Mesenchymal stem cell (in vitro differentiated cells and primary cell): ENCODE measurements around the gene ROCK1.

ENCODE experiments used
- DNase-seq: peaks from one replicate; pipeline ENCODE4 v3.0.0-alpha.2; 2013
- H2AFZ ChIP-seq: one replicate; pipeline ENCODE4 v1.6.1; 2013; ENCODE audit warnings: low read depth, mild to moderate bottlenecking, control low read depth, inconsistent platforms, low read length, moderate library complexity
- H2AK5ac ChIP-seq: 2 replicates; pipeline ENCODE4 v1.6.1; 2013; ENCODE audit warnings: low read length, moderate library complexity, mild to moderate bottlenecking, inconsistent platforms; ENCODE audit not compliant: severe bottlenecking
- H2BK120ac ChIP-seq: one replicate; pipeline ENCODE4 v1.6.1; 2013; ENCODE audit warnings: low read depth, mild to moderate bottlenecking, inconsistent platforms, low read length, moderate library complexity
- H2BK12ac ChIP-seq, 2 experiments: one replicate each; pipeline ENCODE4 v1.6.1; 2013; ENCODE audit warnings: inconsistent platforms in 2 of 2, low read length in 2 of 2, mild to moderate bottlenecking in 2 of 2, moderate library complexity in 2 of 2, control low read depth in 1 of 2
- H2BK15ac ChIP-seq: one replicate; pipeline ENCODE4 v1.6.1; 2013; ENCODE audit warnings: mild to moderate bottlenecking, low read depth, inconsistent platforms; ENCODE audit not compliant: poor library complexity, severe bottlenecking
- H2BK5ac ChIP-seq: 2 replicates; pipeline ENCODE4 v1.6.1; 2013; ENCODE audit warnings: low read depth, mild to moderate bottlenecking, low read length, control low read depth, inconsistent platforms; ENCODE audit not compliant: poor library complexity, severe bottlenecking
- H3K14ac ChIP-seq, 2 experiments: one replicate each; pipeline ENCODE4 v1.6.1; 2013; ENCODE audit warnings: inconsistent platforms in 2 of 2, low read length in 2 of 2, control low read depth in 1 of 2, mild to moderate bottlenecking in 1 of 2, moderate library complexity in 1 of 2
- H3K18ac ChIP-seq, 2 experiments: one replicate each; pipeline ENCODE4 v1.6.1; 2013; ENCODE audit warnings: inconsistent platforms in 2 of 2, low read length in 2 of 2, control low read depth in 1 of 2, low read depth in 1 of 2, mild to moderate bottlenecking in 1 of 2
- H3K23ac ChIP-seq, 2 experiments: one replicate each; pipeline ENCODE4 v1.6.1; 2013; ENCODE audit warnings: inconsistent platforms in 2 of 2, low read length in 2 of 2, mild to moderate bottlenecking in 2 of 2, moderate library complexity in 2 of 2, control low read depth in 1 of 2
- H3K27ac ChIP-seq: 2 replicates; pipeline ENCODE4 v1.5.1; 2013; ENCODE audit warnings: mild to moderate bottlenecking, moderate library complexity, low read length, control low read depth, inconsistent platforms; ENCODE audit not compliant: poor library complexity, severe bottlenecking
- H3K27me3 ChIP-seq, 2 experiments: 2 replicates each; pipeline versions ENCODE4 v1.6.1 to v1.7.0; 2013; ENCODE audit warnings: low read length in 2 of 2, mild to moderate bottlenecking in 2 of 2, moderate library complexity in 2 of 2, control low read depth in 1 of 2, inconsistent platforms in 1 of 2; ENCODE audit not compliant: control insufficient read depth in 1 of 2, insufficient read depth in 1 of 2
- H3K36me3 ChIP-seq, 2 experiments: 2 replicates each; pipeline versions ENCODE4 v1.6.1 to v1.7.0; 2013; ENCODE audit warnings: low read length in 2 of 2, control low read depth in 1 of 2, inconsistent platforms in 1 of 2, low read depth in 1 of 2, mild to moderate bottlenecking in 1 of 2; ENCODE audit not compliant: insufficient read depth in 2 of 2, control insufficient read depth in 1 of 2
- H3K4ac ChIP-seq, 2 experiments: one replicate each; pipeline ENCODE4 v1.6.1; 2013; ENCODE audit warnings: inconsistent platforms in 2 of 2, low read length in 2 of 2, mild to moderate bottlenecking in 2 of 2, moderate library complexity in 2 of 2, control low read depth in 1 of 2, low read depth in 1 of 2
- H3K4me1 ChIP-seq: 2 replicates; pipeline ENCODE4 v1.6.1; 2013; ENCODE audit warnings: low read depth, low read length, control low read depth; ENCODE audit not compliant: control insufficient read depth, insufficient read depth
- H3K4me2 ChIP-seq: 2 replicates; pipeline ENCODE4 v1.6.1; 2013; ENCODE audit warnings: low read length, mild to moderate bottlenecking, inconsistent platforms; ENCODE audit not compliant: poor library complexity, severe bottlenecking
- H3K4me3 ChIP-seq, 2 experiments: 2 replicates each; pipeline versions ENCODE4 v1.5.1 to v1.7.0; 2013; ENCODE audit warnings: low read length in 2 of 2, mild to moderate bottlenecking in 2 of 2, control low read depth in 1 of 2, low read depth in 1 of 2; ENCODE audit not compliant: insufficient read depth in 1 of 2
- H3K79me1 ChIP-seq: replicated peaks from 2 replicates; pipeline ENCODE4 v1.6.1; 2013; ENCODE audit warnings: mild to moderate bottlenecking, control low read depth, low read length, inconsistent platforms; ENCODE audit not compliant: poor library complexity, severe bottlenecking
- H3K9ac ChIP-seq: 2 replicates; pipeline ENCODE4 v1.7.0; 2013; ENCODE audit warnings: mild to moderate bottlenecking, low read length, moderate library complexity
- H3K9me3 ChIP-seq: 2 replicates; pipeline ENCODE4 v1.7.0; 2013; ENCODE audit warnings: mild to moderate bottlenecking, low read length; ENCODE audit not compliant: control insufficient read depth
- H4K8ac ChIP-seq: one replicate; pipeline ENCODE4 v1.6.1; 2013; ENCODE audit warnings: inconsistent platforms, mild to moderate bottlenecking, low read length, moderate library complexity
- H4K91ac ChIP-seq: one replicate; pipeline ENCODE4 v1.6.1; 2013; ENCODE audit warnings: mild to moderate bottlenecking, low read length, inconsistent platforms
- WGBS: methylation state at CpG from one replicate; pipeline ENCODE4 v1.1.7; 2013; ENCODE audit warnings: mixed read lengths; 5-methylcytosine and 5-hydroxymethylcytosine counted together

The ROCK1 gene

DNA sequence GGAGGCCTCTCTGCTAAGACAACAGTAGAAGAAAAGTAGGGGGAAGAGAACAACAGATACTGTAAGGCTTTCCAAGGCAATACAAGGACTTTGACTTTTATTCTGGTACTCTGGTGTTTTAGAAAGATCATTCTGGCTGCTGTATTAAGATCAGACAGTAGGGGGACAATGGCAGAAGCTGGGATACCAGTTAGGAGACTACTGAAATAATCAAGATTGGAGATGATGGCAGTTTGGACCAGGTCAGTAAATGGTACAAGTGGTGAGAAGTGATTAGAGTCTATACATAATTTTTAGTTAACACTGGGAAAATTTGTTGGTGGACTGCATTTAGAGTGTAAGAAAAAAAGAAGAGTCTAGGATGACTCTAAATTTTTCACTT lies 139.7 kb downstream of the ROCK1 start:
- H3K79me1 ChIP-seq, result peaks cover 6% of the 10 kb centered on the region

DNA sequence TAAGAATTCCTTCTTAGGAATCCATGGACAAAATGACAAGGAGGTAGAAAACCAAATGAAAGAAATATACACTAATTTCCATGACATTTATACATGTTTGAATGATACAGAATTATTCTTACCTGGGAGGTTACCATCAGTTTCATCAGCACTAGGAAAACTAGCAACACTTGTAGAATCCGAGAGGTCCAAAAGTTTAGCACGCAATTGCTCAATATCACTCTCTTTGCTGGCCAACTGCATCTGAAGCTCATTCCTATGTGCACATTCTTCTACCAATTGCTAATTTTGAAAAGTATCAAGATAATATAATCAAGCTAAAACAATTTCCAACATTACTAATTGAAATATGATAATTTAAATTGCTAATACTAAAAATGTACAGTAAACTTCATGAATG lies 144.8 kb downstream of the ROCK1 start:
- no peak overlapping the region for H3K23ac ChIP-seq
- H2BK5ac ChIP-seq, result no peak overlapping the region
- H3K4me2 ChIP-seq, result no peak overlapping the region
- peaks cover 3% of the 10 kb centered on the region for H3K79me1 ChIP-seq
- no peak overlapping the region for H2AK5ac ChIP-seq
- no peak overlapping the region for H2AFZ ChIP-seq
- no peak for DNase-seq
- no peak overlapping the region for H3K27ac ChIP-seq
- no peaks in the 10 kb centered on the region for H3K4me1 ChIP-seq
- no peak overlapping the region for H3K18ac ChIP-seq
- no peak overlapping the region for H4K91ac ChIP-seq
- H3K36me3 ChIP-seq, result peaks cover 4 to 89% of the 10 kb centered on the region in 2 experiments
- H3K4ac ChIP-seq, result no peak overlapping the region
- 93% methylated on average over 2 of the region's 2 CpGs for WGBS
- H4K8ac ChIP-seq, result no peak overlapping the region
- no peaks in the 10 kb centered on the region for H3K27me3 ChIP-seq
- H3K9me3 ChIP-seq, result no peaks in the 10 kb centered on the region
- no peak overlapping the region for H2BK15ac ChIP-seq
- no peak overlapping the region for H3K14ac ChIP-seq
- H3K4me3 ChIP-seq, result no peak overlapping the region
- H2BK12ac ChIP-seq, result no peak overlapping the region
- H2BK120ac ChIP-seq, result no peak overlapping the region
- H3K9ac ChIP-seq, result no peak overlapping the region

More for the DNA sequence above, 139.7 kb downstream of the ROCK1 start:
- H3K14ac ChIP-seq, result no peak overlapping the region
- H3K4me1 ChIP-seq, result no peaks in the 10 kb centered on the region
- H2AK5ac ChIP-seq, result no peak overlapping the region
- H3K4me2 ChIP-seq, result no peak overlapping the region
- no peaks in the 10 kb centered on the region for H3K9me3 ChIP-seq
- no peak overlapping the region for H3K4ac ChIP-seq
- DNase-seq, result peak; percentile 55
- H3K36me3 ChIP-seq, result peaks cover 8 to 93% of the 10 kb centered on the region in 2 experiments
- H2BK12ac ChIP-seq, result no peak overlapping the region
- no peak overlapping the region for H3K18ac ChIP-seq
- H2AFZ ChIP-seq, result no peak overlapping the region
- no peak overlapping the region for H3K9ac ChIP-seq
- no peak overlapping the region for H2BK5ac ChIP-seq
- H2BK120ac ChIP-seq, result no peak overlapping the region
- H3K23ac ChIP-seq, result no peak overlapping the region
- no peak overlapping the region for H4K91ac ChIP-seq
- H2BK15ac ChIP-seq, result no peak overlapping the region
- no peaks in the 10 kb centered on the region for H3K27me3 ChIP-seq
- H3K27ac ChIP-seq, result no peak overlapping the region
- H4K8ac ChIP-seq, result no peak overlapping the region
- H3K4me3 ChIP-seq, result no peak overlapping the region

DNA sequence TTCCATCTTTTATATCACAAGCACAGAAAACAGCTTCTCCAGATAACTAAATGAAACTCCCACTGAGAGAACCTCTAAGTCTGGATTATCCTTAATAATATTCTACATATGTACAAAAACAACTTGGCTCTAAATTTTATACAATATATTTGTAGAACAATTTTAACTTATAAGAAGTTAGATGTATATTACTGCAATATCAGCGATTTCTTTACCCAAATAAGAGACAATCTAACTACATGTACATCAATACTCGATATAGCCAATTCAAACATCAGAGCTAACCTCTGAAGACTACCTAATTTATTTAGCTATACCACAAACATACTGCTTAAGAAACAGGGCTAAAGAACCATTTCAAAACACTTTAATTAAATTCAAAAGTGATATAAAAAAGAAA lies 148.6 kb downstream of the ROCK1 start:
- H3K27me3 ChIP-seq, result no peaks in the 10 kb centered on the region
- no peak overlapping the region for H3K4me2 ChIP-seq
- H4K91ac ChIP-seq, result no peak overlapping the region
- H3K36me3 ChIP-seq, result peaks cover 0 to 70% of the 10 kb centered on the region in 2 experiments
- no peak overlapping the region for H3K27ac ChIP-seq
- H3K14ac ChIP-seq, result no peak overlapping the region
- H3K9ac ChIP-seq, result no peak overlapping the region
- H3K4ac ChIP-seq, result no peak overlapping the region
- no peak overlapping the region for H3K4me3 ChIP-seq
- H2BK12ac ChIP-seq, result no peak overlapping the region
- no peak overlapping the region for H2BK120ac ChIP-seq
- no peak overlapping the region for H2AFZ ChIP-seq
- no peaks in the 10 kb centered on the region for H3K4me1 ChIP-seq
- no peak overlapping the region for H2AK5ac ChIP-seq
- H3K79me1 ChIP-seq, result peaks cover 3% of the 10 kb centered on the region
- H2BK15ac ChIP-seq, result no peak overlapping the region
- H3K18ac ChIP-seq, result no peak overlapping the region
- H4K8ac ChIP-seq, result no peak overlapping the region
- no peak overlapping the region for H3K23ac ChIP-seq
- no peak overlapping the region for H2BK5ac ChIP-seq
- no peaks in the 10 kb centered on the region for H3K9me3 ChIP-seq
- 100% methylated on average over 2 of the region's 2 CpGs for WGBS
- DNase-seq, result no peak

DNA sequence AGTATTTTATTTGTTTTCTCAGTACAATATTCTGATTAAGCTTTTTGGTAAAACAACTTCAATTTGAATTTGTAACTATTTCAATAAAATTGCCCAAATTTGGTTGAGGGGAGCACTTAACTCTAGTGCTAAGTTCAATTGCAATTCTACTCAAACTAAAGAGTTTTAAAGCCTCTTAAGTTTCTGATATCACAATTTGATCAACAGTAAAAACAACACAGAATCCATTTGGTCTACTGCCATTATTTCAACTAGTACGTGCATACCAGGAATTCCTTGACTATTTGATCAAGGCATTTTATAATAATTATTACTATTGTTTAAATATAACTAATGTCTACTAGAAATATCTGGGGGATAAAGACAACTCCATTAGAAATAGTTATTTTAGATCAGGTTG lies 150.9 kb downstream of the ROCK1 start:
- no peak overlapping the region for H3K4ac ChIP-seq
- H2BK12ac ChIP-seq, result no peak overlapping the region
- no peak overlapping the region for H3K27ac ChIP-seq
- no peaks in the 10 kb centered on the region for H3K9me3 ChIP-seq
- peaks cover 0 to 47% of the 10 kb centered on the region in 2 experiments for H3K36me3 ChIP-seq
- no peaks in the 10 kb centered on the region for H3K27me3 ChIP-seq
- H2BK5ac ChIP-seq, result no peak overlapping the region
- no peak overlapping the region for H3K9ac ChIP-seq
- H3K4me3 ChIP-seq, result no peak overlapping the region
- no CpG with 5 or more reads among the region's 1 CpG for WGBS
- no peak overlapping the region for H3K18ac ChIP-seq
- H4K91ac ChIP-seq, result no peak overlapping the region
- no peak overlapping the region for H2BK15ac ChIP-seq
- no peak overlapping the region for H3K4me2 ChIP-seq
- no peak overlapping the region for H2BK120ac ChIP-seq
- H3K4me1 ChIP-seq, result no peaks in the 10 kb centered on the region
- H2AK5ac ChIP-seq, result no peak overlapping the region
- no peak overlapping the region for H3K14ac ChIP-seq
- H4K8ac ChIP-seq, result no peak overlapping the region
- H3K23ac ChIP-seq, result no peak overlapping the region
- no peak overlapping the region for H2AFZ ChIP-seq
- DNase-seq, result no peak
- H3K79me1 ChIP-seq, result peaks cover 3% of the 10 kb centered on the region
